ENCODE results near the gene GPR31.

The GPR31 gene

DNA sequence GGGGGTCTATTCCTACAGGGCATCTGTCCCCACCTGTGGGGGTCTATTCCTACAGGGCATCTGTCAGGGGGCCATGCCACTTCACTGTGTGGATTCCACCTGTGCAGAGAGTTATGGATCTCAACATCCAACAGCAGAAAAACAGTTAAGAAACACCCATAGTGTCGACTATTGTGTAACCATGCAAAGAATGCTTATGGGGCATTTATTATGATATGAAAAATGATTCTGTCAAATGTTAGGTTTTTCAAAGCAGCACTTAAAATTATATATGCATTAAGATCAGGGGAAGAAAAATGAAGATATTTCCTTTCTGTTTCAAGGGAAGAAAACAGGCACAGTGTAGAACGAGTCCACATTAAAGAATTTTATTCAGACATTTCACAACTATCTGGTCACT is 2.9 kb downstream of the GPR31 start:
- DNase-seq (ENCODE audit: low spot score in 2 of 2) (no peak), ATAC-seq (ENCODE audit: low read depth) (no peak)
- H3K4me1 Mint-ChIP-seq: peaks cover 40% of the 10 kb centered on the region
- H3K9me3 Mint-ChIP-seq: no peaks in the 10 kb centered on the region
- no peak overlapping the region for H3K4me3 Mint-ChIP-seq
- no peaks in the 10 kb centered on the region for H3K27me3 Mint-ChIP-seq
- H3K36me3 Mint-ChIP-seq: no peaks in the 10 kb centered on the region
- peak overlapping the region; percentile 31 for H3K27ac Mint-ChIP-seq

DNA sequence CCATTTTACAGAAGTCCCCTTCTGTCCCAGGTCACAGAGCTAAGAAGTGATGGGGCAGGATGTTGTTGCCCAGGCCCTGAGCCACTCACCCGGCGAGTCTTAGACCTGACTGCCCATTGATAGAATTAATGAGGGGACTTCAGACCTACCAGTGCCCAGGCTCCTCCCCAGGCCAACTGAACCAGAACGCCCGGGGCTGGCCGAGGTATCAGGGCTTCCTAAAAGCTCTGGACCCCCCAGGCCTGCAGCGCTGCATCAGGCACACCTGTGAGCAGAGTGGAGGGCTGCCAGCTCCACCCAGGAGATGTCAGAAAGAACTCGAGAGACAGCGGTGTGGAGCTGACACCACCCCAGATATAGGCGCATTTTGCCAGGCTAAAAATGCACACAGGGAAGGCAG is 3.5 kb downstream of the GPR31 start:
- Mint-ChIP-seq H3K36me3 (no peaks in the 10 kb centered on the region), H3K27me3 (no peaks in the 10 kb centered on the region), H3K9me3 (no peaks in the 10 kb centered on the region), H3K27ac (peak overlapping the region; percentile 92), H3K4me3 (peak overlapping the region; percentile 66), H3K4me1 (peaks cover 40% of the 10 kb centered on the region)
- no peak for DNase-seq (ENCODE audit: low spot score in 2 of 2)
- no peak for ATAC-seq (ENCODE audit: low read depth)

DNA sequence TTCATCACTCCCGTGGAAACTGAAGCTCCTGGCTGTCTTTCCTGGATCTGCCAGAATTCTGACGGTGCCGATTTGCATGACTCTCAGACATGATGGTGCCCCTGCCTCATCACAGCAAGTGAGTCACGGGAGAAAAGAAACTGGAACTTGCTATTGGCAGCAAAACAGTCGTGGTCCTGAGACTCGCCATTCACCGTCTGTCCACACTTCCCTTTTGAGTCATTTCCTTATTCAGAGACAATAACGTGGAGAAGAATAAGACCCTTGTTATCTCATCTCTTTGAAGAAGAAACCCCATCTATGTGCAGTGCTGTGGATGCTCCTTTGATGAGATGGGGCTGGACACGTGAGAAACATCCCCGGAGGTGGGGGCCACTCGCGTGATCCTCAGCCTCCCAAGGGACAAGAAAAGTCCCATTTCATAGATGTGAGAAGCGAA is 4.2 kb downstream of the GPR31 start:
- Mint-ChIP-seq H3K9me3 (no peaks in the 10 kb centered on the region), H3K27ac (peak overlapping the region; percentile 92), H3K4me3 (peak overlapping the region; percentile 66), H3K36me3 (no peaks in the 10 kb centered on the region), H3K27me3 (no peaks in the 10 kb centered on the region), H3K4me1 (peaks cover 38% of the 10 kb centered on the region)
- DNase-seq (ENCODE audit: low spot score in 2 of 2): peak in 1 of 2 donors; percentile 70
- peak; percentile 51 for ATAC-seq (ENCODE audit: low read depth)

DNA sequence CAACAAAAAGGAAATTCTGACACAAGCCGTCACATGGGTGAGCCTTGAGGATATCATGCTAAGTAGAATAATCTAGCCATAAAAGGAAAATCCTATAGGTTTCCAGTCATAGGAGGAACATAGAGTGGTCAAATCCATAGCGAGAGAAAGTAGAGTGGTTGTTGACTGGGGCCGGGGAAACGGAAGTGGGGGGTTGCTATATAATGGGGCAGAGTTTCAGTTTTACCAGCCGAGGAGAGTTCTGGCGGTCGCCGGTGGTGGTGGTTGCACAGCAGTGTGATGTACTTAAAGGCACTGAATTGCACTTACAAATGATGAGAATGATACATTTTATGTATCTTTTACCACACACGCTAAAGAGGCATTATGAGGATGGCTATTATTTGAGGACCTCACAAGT is 4.9 kb downstream of the GPR31 start:
- Mint-ChIP-seq H3K4me1 (peaks cover 37% of the 10 kb centered on the region), H3K36me3 (no peaks in the 10 kb centered on the region), H3K27me3 (no peaks in the 10 kb centered on the region), H3K27ac (peak overlapping the region; percentile 92), H3K4me3 (peak overlapping the region; percentile 66), H3K9me3 (no peaks in the 10 kb centered on the region)
- no peak for DNase-seq (ENCODE audit: low spot score in 2 of 2)
- peak; percentile 25 for ATAC-seq (ENCODE audit: low read depth)

DNA sequence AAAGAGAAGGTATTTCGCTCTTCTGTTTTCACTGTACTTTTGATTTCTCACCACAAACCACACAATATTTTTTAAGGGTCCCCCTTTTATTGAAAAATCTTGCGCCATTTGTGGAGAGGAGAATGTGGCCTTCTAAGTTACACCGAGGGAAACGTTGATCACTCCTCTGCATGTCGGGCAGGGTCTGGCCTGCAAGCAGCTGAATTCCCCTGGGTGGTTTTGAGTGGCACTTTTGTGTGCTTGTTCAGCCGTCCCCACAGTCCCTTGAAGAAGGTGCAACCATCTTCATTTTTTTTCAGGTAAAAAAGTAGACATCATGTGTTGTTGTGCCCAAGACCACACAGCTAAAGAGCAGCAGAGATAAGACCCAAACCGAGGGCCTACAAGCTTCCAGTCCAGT is 6.1 kb downstream of the GPR31 start:
- Mint-ChIP-seq H3K9me3 (no peaks in the 10 kb centered on the region), H3K4me3 (peak overlapping the region; percentile 66), H3K27ac (peak overlapping the region; percentile 92), H3K36me3 (no peaks in the 10 kb centered on the region), H3K4me1 (peaks cover 36% of the 10 kb centered on the region), H3K27me3 (no peaks in the 10 kb centered on the region)
- ATAC-seq (ENCODE audit: low read depth) (peak; percentile 18), DNase-seq (ENCODE audit: low spot score in 2 of 2) (no peak)

DNA sequence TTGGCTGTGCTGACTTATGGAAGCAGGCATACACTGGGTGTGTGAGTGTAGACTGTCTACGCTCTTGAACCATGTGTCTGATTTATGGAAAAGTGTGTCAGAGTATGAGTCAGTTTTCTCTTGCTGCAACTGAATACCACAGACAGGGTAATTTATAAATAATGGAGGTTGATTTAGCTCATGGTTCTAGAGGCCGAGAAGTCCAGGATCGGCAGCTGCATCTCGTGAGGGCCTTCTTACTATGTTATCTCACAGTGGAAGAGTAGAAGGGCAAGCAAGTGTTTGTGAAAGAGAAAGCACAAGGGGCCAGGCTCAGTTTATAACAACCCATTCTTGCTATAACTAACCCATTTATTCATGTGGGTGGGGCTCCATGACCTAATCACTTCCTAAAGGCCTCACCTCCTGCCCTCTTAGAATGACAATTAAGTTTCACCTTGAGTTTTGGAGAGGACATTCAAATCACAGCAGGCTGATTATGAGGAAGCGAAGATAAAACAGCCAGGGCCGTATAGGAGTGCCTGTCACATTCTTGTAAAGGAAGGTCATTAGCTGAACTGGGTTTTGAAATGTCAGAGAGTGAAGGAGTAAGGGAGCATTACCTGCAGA is 6.7 kb downstream of the GPR31 start:
- no peaks in the 10 kb centered on the region for H3K9me3 Mint-ChIP-seq
- H3K36me3 Mint-ChIP-seq: no peaks in the 10 kb centered on the region
- H3K4me3 Mint-ChIP-seq: peak overlapping the region; percentile 66

DNA sequence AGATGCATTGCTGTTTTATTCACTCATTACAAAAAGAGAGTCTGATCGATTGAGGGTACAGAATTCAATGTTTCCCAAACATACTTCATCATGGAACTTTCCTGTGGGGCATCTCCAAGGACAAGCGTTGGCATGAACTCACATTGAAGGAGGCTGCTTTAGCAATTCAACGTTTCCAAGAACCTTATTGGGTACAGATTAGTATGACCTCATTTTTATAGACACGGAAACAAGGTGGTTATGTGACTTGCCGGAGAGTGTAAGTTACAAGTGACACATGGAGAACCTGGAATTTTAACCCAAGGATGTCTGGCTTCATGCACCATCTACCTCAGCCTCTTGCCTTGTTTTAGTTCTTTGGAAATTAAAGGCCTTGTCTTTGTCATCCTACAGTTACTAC is 8.8 kb downstream of the GPR31 start:
- Mint-ChIP-seq H3K4me3 (no peak overlapping the region), H3K27ac (no peak overlapping the region), H3K9me3 (no peaks in the 10 kb centered on the region), H3K27me3 (no peaks in the 10 kb centered on the region), H3K36me3 (no peaks in the 10 kb centered on the region), H3K4me1 (peaks cover 40% of the 10 kb centered on the region)
- DNase-seq (ENCODE audit: low spot score in 2 of 2): no peak
- ATAC-seq (ENCODE audit: low read depth): no peak

More for the DNA sequence above, 6.7 kb downstream of the GPR31 start:
- peak overlapping the region; percentile 92 for H3K27ac Mint-ChIP-seq
- no peaks in the 10 kb centered on the region for H3K27me3 Mint-ChIP-seq
- ATAC-seq (ENCODE audit: low read depth): peak; percentile 75
- peaks cover 39% of the 10 kb centered on the region for H3K4me1 Mint-ChIP-seq
- DNase-seq (ENCODE audit: low spot score in 2 of 2): peak in 1 of 2 donors; percentile 54

DNA sequence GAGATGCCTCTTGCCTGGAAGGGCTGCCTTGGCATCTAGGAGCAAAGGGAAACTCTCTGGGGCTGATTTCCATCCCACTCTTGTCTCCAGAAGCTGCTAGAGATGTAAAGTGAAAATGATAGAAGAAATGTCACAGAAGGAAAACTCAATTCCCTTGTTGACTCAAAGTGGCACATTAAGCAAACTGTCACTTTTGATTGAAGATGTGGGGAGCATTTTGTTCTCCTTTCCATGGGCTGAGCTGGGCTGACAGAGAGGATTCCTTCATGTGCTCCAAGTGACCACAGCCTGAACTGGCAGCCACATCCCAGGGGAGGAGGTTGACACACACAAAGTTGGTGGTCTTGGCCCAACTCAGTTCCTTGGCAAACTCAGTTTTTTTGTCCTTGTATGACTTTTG is 9.8 kb downstream of the GPR31 start:
- Mint-ChIP-seq H3K36me3 (no peaks in the 10 kb centered on the region), H3K9me3 (no peaks in the 10 kb centered on the region), H3K27me3 (no peaks in the 10 kb centered on the region), H3K27ac (peak overlapping the region; percentile 35), H3K4me3 (no peak overlapping the region), H3K4me1 (peaks cover 32% of the 10 kb centered on the region)
- ATAC-seq (ENCODE audit: low read depth): no peak
- no peak for DNase-seq (ENCODE audit: low spot score in 2 of 2)

DNA sequence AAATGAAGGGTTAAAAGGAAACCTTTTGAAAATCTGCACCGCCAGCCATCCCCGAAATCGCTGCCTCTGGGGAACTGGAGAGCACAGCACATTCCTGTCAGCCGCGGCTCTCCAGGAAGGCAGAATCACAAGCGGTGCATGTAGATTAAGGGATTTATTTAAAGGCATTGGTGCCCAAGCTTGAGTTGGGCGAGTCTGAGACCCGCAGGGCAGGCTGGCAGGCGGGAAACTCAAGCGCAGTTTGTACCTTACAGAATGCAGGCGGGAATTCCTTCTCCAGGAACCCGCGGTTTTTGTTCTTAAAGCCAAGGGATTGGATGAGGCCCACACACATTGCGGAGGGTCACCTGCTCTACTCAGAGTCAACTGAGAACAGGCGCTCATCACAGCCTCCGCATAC is 10.8 kb downstream of the GPR31 start:
- H3K27ac Mint-ChIP-seq: no peak overlapping the region

DNA sequence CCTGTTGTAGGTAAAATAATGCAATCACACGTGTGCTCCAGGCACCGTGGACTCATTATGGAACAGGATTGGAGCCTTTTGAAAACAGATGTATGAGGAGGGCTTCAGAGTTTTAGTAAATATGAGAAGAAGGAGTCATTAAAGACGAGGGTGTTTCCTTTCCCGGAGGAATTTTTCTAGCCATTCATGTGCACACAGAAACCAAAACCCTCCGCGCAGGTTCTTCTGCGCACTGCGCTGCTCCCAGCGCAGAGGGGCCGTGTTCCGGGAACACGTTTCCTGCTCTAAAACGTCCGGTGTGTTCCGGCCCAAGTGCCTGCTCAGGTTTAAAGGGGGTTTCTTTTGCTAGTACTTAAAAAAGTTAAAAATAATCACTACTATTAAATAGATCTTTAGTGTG is 11.6 kb downstream of the GPR31 start:
- ATAC-seq (ENCODE audit: low read depth) (no peak), DNase-seq (ENCODE audit: low spot score in 2 of 2) (no peak)
- Mint-ChIP-seq H3K27ac (no peak overlapping the region), H3K36me3 (no peaks in the 10 kb centered on the region), H3K9me3 (no peaks in the 10 kb centered on the region), H3K4me1 (peaks cover 21% of the 10 kb centered on the region), H3K4me3 (peak overlapping the region; percentile 69), H3K27me3 (no peaks in the 10 kb centered on the region)

More for the DNA sequence above, 10.8 kb downstream of the GPR31 start:
- Mint-ChIP-seq H3K4me1 (peaks cover 24% of the 10 kb centered on the region), H3K9me3 (no peaks in the 10 kb centered on the region), H3K4me3 (no peak overlapping the region), H3K27me3 (no peaks in the 10 kb centered on the region), H3K36me3 (no peaks in the 10 kb centered on the region)
- ATAC-seq (ENCODE audit: low read depth) (no peak), DNase-seq (ENCODE audit: low spot score in 2 of 2) (no peak)

DNA sequence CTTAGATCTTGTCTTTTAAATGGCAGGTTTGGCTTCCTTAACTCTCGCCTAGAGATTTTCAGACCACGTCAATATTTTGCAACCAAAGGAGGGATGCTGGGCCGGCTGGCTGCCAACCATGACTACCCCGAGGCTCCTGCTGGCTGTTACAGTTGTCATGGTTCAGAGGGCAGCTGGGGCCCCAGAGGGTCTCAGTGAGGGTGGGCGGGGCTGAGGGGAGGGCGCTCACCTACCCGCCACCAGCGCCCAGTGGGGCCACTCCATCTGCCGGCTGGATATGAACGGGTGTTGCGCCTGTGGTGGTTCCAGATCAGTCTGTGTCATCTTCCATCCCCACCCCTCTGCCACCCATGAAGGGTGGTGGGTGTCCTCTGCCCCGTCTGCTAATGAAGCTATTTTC is 12.3 kb downstream of the GPR31 start:
- Mint-ChIP-seq H3K27ac (no peak overlapping the region), H3K4me3 (peak overlapping the region; percentile 69), H3K4me1 (peaks cover 23% of the 10 kb centered on the region), H3K9me3 (no peaks in the 10 kb centered on the region), H3K27me3 (no peaks in the 10 kb centered on the region), H3K36me3 (no peaks in the 10 kb centered on the region)
- DNase-seq (ENCODE audit: low spot score in 2 of 2) (no peak), ATAC-seq (ENCODE audit: low read depth) (no peak)

DNA sequence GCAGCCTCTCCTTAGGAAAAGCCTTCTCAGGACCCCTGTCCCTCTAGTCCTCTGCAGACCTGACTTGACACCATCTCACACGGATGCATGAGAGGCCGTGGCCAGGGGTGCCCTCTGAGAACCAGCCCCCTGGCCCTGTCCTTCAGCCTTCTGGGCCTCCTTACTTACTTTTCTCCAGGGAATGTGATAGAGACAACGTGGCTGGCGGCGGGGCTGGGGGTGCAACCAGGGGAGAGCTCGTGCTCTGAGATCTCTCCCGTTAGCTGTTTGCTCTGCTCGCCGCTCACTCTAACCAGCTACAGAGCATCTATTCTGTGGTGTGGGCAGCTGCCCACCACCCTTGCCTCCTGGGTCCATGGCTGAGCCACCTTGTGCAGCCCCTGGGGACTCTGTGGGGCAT is 14.7 kb downstream of the GPR31 start:
- DNase-seq (ENCODE audit: low spot score in 2 of 2): no peak
- ATAC-seq (ENCODE audit: low read depth): no peak
- Mint-ChIP-seq H3K9me3 (no peaks in the 10 kb centered on the region), H3K4me3 (no peak overlapping the region), H3K27me3 (no peaks in the 10 kb centered on the region), H3K27ac (no peak overlapping the region), H3K36me3 (peaks cover 2% of the 10 kb centered on the region), H3K4me1 (peaks cover 32% of the 10 kb centered on the region)

DNA sequence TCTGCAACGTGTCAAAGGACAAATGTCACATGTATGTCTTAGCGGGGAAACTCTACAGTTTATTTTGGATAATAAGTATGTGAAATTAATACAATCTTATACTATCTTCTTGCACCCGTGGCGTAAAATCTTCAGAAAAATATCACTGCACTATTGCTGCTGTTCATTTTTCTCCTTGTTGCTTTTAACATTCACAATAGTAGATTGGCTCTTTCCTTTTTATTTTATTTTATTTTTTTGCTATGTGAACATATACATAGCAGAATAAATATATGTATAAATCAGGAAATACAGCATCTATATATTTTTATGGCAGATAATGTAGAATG is 15.4 kb downstream of the GPR31 start:
- Mint-ChIP-seq H3K9me3 (no peaks in the 10 kb centered on the region), H3K36me3 (peaks cover 7% of the 10 kb centered on the region), H3K27ac (peak overlapping the region; percentile 79), H3K4me1 (peaks cover 36% of the 10 kb centered on the region), H3K4me3 (no peak overlapping the region), H3K27me3 (no peaks in the 10 kb centered on the region)
- ATAC-seq (ENCODE audit: low read depth) (no peak), DNase-seq (ENCODE audit: low spot score in 2 of 2) (no peak)

DNA sequence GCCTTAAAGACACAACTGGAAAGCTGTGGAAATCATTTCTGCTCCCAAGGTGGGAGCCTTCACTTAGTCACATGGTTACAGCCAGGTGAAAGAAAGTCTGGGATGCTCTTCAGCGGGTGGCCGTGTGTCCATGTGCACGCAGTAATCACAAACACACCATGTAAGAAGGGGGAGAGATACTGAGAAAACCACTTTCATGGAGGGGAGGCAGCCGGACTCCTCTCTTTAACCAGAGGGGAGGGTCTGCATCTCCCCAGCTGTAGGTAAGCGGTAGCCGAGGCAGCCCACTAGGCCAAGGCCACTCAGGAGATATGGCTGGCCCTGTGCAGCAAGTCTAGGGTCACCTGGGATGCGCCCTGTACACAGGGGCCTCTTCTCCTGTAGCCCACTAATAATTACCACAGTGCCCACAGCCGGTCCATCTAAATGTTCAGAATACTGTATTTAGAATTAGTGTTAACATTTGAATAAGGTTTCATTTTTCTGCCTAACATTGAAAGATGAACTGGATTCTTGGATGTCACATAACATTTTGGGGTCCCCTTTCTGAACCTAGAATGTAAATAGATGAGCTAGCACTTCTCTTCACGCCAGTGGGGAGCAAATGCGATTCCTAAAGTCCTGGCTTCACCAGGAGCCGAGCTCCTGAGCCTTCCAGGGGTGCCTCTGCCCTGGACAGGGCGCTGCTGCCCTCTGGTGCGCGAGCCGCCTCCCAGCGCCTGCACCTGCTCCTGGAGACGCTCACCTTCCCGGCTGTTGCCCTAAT is 15.9 kb downstream of the GPR31 start:
- Mint-ChIP-seq H3K36me3 (peaks cover 12% of the 10 kb centered on the region), H3K4me1 (peaks cover 41% of the 10 kb centered on the region), H3K4me3 (peak overlapping the region; percentile 9), H3K27me3 (no peaks in the 10 kb centered on the region), H3K9me3 (no peaks in the 10 kb centered on the region), H3K27ac (peak overlapping the region; percentile 90)
- ATAC-seq (ENCODE audit: low read depth): peak; percentile 73
- peak; percentile 58 to 62 for DNase-seq (ENCODE audit: low spot score in 2 of 2)

All from memory B cell (primary cell).